Measurements from ENCODE around the gene POLRMT. TPM values are rescaled to one million over a fixed set of nuclear protein-coding genes. Genes with fewer than 3 reads are reported as not detected.

Gene POLRMT
- total RNA-seq, 3 donors from 2014 or later: 110 to 123 (median 119) TPM

DNA sequence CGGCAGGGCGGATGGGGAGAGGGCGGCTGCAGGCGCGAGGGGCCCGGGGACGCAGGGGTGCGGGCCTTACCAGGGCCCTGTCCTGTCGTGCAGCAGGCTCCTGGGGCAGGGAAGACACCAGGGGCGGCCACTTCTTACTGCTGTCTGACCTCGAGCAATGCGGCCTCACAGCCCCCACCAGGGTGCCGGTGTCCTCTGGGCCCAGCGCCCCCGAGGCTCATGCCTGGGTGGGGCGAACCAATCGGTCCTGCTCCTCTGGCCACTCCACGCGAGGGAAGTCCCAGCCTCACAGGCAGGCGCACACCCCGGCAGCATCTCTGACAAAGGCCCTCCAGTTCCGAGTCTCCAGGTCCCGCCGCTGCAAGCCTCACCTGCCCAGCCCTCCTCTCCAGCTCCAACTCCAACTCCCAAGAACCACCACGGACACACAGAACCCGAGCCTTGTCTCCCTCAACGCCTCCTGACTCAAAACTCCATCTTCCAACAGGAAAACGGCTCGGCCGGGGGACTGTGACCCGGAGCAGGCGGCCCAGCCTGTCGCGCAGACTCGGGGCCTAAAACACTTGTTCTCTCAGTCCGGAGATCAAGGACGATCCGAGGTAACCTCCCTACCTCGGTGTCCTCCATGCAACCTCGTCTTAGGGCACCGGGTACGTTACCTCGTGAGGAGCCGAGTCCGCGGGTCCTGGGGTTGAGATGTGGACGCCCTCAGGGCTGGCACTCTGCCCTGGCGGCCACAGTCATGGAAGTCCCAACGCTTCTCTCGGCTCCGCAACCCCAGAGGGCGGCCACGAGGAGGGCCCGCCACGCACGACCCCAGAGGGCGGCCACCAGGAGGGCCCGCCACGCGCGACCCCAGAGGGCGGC, 12.8 kb upstream of the POLRMT start:
- ATAC-seq (no peak), DNase-seq (no peak)
- no peaks in the 10 kb centered on the region for H3K9me3 Mint-ChIP-seq
- H3K27me3 Mint-ChIP-seq (ENCODE audit: low read depth): no peaks in the 10 kb centered on the region
- H3K4me1 Mint-ChIP-seq (ENCODE audit: low read depth): no peaks in the 10 kb centered on the region
- H3K4me3 Mint-ChIP-seq: no peak overlapping the region
- peaks cover 5% of the 10 kb centered on the region for H3K36me3 Mint-ChIP-seq (ENCODE audit: insufficient read depth)

DNA sequence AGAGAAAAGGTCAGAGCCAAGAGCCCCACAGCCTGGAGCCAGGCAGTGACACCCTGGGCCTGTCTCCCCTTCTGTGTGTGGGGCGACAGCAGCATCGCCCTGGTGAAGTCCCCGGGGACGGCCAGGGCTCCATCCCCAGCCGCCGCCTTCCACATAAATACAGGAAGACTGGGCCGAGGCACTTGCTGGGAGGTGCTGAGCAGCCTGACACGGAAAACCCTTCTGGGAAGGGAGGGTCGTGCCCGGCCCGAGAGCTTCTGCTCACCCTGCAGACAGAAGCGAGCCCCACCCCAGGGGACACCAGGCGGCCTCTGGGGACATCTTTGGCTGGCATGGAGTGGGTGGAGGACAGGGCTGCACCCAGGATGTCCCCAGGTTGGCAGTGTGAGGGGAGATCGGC, 11.5 kb upstream of the POLRMT start:
- no peak for ATAC-seq
- Mint-ChIP-seq H3K9me3 (no peaks in the 10 kb centered on the region), H3K27me3 (ENCODE audit: low read depth) (no peaks in the 10 kb centered on the region), H3K36me3 (ENCODE audit: insufficient read depth) (peaks cover 2% of the 10 kb centered on the region), H3K4me1 (ENCODE audit: low read depth) (no peaks in the 10 kb centered on the region), H3K4me3 (no peak overlapping the region)
- no peak for DNase-seq

DNA sequence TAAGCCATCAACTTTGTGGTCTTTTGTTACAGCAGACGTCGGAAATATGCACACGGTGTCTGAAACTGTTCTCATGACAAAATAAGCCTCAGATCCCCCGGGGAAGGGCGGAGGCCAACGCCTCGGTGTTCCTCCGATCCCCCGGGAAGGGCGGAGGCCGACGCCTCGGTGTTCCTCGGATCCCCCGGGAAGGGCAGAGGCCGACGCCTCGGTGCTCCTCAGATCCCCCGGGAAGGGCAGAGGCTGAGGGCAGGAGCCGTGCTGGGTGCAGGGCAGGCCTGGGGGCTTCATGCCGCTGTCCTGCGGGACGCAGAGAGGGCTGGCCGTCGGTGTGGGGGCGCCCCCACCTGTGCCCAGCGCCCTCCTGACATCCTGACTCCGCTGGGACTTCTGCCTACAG, 11.0 kb upstream of the POLRMT start:
- no peaks in the 10 kb centered on the region for H3K9me3 Mint-ChIP-seq

DNA sequence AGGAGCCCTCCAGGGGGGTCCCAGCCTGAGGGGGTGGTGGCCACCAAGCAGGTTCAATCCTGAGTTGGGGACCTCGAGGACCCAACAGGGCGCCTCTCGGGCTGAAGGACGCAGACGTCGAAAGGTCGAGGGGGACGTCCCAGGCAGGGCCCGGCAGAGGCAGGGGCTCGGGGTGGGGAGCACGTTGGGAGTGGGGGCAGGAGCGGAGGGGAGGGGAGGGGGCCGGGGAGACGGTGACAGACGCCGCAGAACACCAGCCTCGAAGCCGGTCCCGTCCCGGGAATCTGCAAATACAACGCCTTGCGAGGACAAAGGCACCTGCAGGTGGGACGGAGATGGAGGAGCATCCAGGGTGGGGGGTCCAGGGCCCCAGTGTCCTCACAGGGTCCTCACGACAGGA, 10.4 kb upstream of the POLRMT start:
- H3K4me1 Mint-ChIP-seq (ENCODE audit: low read depth): peaks cover 6% of the 10 kb centered on the region
- H3K27me3 Mint-ChIP-seq (ENCODE audit: low read depth): no peaks in the 10 kb centered on the region
- H3K9me3 Mint-ChIP-seq: no peaks in the 10 kb centered on the region
- no peak for ATAC-seq
- no peak for DNase-seq
- H3K36me3 Mint-ChIP-seq (ENCODE audit: insufficient read depth): peaks cover 2% of the 10 kb centered on the region
- no peak overlapping the region for H3K4me3 Mint-ChIP-seq

More for the DNA sequence above, 11.0 kb upstream of the POLRMT start:
- Mint-ChIP-seq H3K4me1 (ENCODE audit: low read depth) (peaks cover 1% of the 10 kb centered on the region), H3K4me3 (no peak overlapping the region), H3K36me3 (ENCODE audit: insufficient read depth) (peaks cover 2% of the 10 kb centered on the region), H3K27me3 (ENCODE audit: low read depth) (no peaks in the 10 kb centered on the region)
- DNase-seq (no peak), ATAC-seq (no peak)

DNA sequence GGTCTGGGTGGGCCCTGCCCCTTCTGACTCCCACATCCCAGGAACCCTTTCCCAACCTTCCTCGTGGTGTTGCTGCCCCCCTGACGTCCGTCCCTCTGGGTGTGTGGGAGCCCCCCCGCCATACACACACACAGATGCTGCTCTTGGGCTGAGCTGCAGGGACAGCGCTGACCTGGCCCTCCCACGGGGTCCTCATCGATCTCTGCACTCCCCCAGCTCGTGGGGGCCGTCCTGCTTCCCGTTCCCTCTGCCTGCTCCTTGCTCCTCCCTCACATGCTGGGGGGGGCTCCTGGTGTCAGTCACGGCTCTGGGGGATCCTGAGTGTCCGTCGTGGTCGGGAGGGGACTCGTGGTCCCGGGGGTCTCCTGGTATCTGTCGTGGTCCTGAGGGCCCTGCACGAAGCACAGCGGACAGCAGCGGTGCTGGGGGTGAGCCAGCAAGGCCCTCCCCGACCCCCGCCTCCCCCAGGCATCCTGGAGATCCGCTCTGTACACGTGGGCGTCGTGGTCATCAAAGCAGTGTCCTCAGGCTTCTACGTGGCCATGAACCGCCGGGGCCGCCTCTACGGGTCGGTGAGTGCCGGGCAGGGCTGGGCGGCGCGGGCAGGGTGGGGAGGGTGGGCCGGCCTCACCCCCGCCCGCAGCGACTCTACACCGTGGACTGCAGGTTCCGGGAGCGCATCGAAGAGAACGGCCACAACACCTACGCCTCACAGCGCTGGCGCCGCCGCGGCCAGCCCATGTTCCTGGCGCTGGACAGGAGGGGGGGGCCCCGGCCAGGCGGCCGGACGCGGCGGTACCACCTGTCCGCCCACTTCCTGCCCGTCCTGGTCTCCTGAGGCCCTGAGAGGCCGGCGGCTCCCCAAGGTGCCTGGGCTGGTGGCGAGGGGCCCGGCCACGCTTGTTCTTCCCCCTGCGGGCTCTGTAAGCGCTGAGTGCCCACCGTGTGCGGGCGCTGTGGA, 9.7 kb upstream of the POLRMT start:
- H3K36me3 Mint-ChIP-seq (ENCODE audit: insufficient read depth): peaks cover 2% of the 10 kb centered on the region
- peaks cover 8% of the 10 kb centered on the region for H3K4me1 Mint-ChIP-seq (ENCODE audit: low read depth)
- no peaks in the 10 kb centered on the region for H3K9me3 Mint-ChIP-seq
- DNase-seq (no peak), ATAC-seq (no peak)
- H3K4me3 Mint-ChIP-seq: no peak overlapping the region
- no peaks in the 10 kb centered on the region for H3K27me3 Mint-ChIP-seq (ENCODE audit: low read depth)

DNA sequence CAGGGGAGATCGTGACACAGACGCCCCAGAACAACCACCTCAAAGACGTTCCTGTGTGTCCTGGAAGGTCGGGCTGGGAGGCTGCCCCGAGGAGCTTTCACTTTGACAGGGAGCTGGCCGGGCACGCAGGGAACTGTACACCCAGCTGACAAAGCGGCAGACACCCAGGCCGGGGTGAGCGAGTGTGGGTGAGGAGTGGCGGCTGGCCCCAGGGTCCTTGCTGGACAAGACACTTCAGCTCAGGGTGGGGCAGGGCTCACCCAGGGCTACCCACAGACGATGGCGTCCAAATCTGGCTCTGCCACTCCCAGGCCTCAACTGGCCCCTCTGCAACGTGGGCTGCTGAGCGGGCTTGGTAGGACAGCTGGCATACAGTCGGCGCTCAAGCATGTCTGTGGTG, 8.4 kb upstream of the POLRMT start:
- peaks cover 8% of the 10 kb centered on the region for H3K4me1 Mint-ChIP-seq (ENCODE audit: low read depth)
- DNase-seq: no peak
- no peaks in the 10 kb centered on the region for H3K27me3 Mint-ChIP-seq (ENCODE audit: low read depth)
- no peaks in the 10 kb centered on the region for H3K9me3 Mint-ChIP-seq
- no peak for ATAC-seq
- no peak overlapping the region for H3K4me3 Mint-ChIP-seq
- H3K36me3 Mint-ChIP-seq (ENCODE audit: insufficient read depth): peaks cover 2% of the 10 kb centered on the region

DNA sequence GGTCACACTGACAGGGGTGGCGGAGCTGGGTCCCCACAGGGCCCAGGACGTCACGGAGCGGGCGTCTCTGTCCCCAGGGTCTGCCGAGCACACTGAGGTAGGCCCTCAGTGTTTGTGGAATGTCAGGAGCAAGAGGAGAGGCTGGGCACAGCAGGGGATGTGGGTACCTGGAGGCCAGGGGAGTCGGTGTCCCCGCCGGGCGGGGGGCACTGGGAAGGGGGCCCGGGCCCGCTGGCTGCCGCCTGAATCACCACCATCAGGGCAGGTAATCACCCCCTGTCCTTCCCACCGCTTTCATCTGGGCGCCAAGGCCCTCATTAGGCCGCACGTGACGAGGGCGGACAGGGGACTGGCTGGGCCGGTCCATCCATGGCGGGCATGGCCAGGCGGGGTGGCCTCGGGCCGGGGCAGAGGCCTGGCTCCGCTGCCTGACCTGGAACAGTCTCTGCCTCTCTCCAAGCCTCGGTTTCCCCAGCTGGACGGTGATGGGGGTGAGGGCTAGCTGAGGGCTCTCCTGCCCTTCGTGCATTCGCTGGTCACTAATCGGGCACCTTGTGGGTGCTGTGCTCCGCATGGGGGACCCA, 7.4 kb upstream of the POLRMT start:
- DNase-seq: no peak
- ATAC-seq: no peak
- Mint-ChIP-seq H3K4me3 (no peak overlapping the region), H3K4me1 (ENCODE audit: low read depth) (peaks cover 8% of the 10 kb centered on the region), H3K27me3 (ENCODE audit: low read depth) (no peaks in the 10 kb centered on the region), H3K9me3 (no peaks in the 10 kb centered on the region), H3K36me3 (ENCODE audit: insufficient read depth) (peaks cover 2% of the 10 kb centered on the region)

DNA sequence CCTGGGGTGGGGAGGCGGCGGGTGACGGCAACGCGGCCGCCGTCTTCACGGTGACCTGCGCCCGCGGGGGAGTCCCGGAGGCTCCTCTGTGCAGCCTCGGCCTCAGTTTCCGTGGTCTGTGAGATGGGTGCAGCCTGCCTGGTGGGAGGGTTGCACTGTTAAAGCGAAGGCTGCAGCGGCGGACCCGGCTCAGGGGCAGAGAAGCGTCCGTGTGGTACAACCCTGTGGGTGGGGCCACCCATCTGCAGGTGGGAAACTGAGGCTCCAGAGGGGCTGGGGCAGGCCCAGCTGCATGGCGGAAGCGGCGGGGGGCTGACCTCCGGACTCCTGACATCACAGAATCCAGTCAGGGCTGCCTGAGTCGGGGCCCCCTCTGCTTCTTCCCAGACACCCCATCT, 6.8 kb upstream of the POLRMT start:
- ATAC-seq (no peak), DNase-seq (no peak)
- H3K36me3 Mint-ChIP-seq (ENCODE audit: insufficient read depth): peaks cover 2% of the 10 kb centered on the region
- H3K4me1 Mint-ChIP-seq (ENCODE audit: low read depth): peaks cover 8% of the 10 kb centered on the region
- H3K27me3 Mint-ChIP-seq (ENCODE audit: low read depth): no peaks in the 10 kb centered on the region
- H3K4me3 Mint-ChIP-seq: no peak overlapping the region
- no peaks in the 10 kb centered on the region for H3K9me3 Mint-ChIP-seq

DNA sequence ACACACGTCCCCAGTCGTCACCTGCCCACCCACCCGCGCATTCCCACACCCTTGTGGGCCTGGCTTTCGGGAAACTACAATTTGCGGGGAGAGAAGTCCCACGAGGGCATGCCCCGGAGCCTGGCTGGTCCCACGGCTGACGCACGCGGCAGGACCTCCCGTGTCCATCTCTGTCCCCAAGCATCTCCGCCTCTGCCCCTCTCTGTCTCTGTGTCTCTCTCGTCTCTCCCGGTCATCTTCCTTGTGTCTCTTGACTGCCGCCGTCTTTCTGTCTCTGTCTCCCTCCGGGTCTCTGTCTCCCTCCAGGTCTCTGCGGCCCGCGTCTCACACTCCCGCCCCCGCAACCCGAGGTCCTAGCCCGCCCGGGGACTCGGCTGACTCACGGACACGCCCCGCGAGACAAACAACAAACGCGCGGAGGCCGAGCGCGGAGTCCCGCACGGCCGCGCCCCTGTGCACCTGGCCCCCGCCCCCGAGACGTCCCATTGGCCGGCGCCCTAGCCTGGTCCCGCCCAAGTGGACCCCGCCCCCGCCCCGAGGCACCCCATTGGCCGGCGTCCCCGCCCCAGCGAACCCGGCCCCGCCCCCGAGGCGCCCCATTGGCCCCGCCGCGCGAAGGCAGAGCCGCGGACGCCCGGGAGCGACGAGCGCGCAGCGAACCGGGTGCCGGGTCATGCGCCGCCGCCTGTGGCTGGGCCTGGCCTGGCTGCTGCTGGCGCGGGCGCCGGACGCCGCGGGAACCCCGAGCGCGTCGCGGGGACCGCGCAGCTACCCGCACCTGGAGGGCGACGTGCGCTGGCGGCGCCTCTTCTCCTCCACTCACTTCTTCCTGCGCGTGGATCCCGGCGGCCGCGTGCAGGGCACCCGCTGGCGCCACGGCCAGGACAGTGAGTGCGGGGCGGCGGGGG, 6.2 kb upstream of the POLRMT start, which contains the start of gene FGF22:
Gene FGF22 (plus strand): TSS at position 627 of the 908 bp plus-strand sequence. CDS start 47 bp downstream, at position 674.
- H3K9me3 Mint-ChIP-seq: no peaks in the 10 kb centered on the region
- H3K27me3 Mint-ChIP-seq (ENCODE audit: low read depth): no peaks in the 10 kb centered on the region
- H3K4me1 Mint-ChIP-seq (ENCODE audit: low read depth): peaks cover 8% of the 10 kb centered on the region
- DNase-seq (peak; percentile 97), ATAC-seq (peak; percentile 96 to 97)
- H3K36me3 Mint-ChIP-seq (ENCODE audit: insufficient read depth): no peaks in the 10 kb centered on the region
- H3K4me3 Mint-ChIP-seq: peak within 1 kb of the TSS; percentile 77

DNA sequence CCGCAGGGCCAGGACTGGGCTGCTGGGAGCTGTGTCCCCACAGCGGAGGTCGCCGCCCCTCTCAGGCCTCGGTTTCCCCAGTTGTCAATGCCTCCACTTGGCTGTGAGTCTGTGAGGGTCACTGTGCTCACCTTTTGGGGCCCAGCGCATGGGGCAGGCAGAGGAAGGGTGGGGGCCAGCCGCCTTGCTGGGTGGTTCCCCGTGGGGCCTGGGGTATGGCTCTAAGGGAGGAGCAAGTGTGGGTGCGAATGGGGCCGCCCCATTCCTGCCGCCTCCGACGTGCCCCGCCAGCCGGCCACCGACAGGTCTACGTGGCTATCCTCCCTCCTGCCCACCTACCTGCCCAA, 5.5 kb upstream of the POLRMT start:
- DNase-seq (no peak), ATAC-seq (no peak)
- Mint-ChIP-seq H3K9me3 (no peaks in the 10 kb centered on the region), H3K27me3 (ENCODE audit: low read depth) (no peaks in the 10 kb centered on the region), H3K4me3 (peak overlapping the region; percentile 77), H3K36me3 (ENCODE audit: insufficient read depth) (no peaks in the 10 kb centered on the region), H3K4me1 (ENCODE audit: low read depth) (peaks cover 12% of the 10 kb centered on the region)

DNA sequence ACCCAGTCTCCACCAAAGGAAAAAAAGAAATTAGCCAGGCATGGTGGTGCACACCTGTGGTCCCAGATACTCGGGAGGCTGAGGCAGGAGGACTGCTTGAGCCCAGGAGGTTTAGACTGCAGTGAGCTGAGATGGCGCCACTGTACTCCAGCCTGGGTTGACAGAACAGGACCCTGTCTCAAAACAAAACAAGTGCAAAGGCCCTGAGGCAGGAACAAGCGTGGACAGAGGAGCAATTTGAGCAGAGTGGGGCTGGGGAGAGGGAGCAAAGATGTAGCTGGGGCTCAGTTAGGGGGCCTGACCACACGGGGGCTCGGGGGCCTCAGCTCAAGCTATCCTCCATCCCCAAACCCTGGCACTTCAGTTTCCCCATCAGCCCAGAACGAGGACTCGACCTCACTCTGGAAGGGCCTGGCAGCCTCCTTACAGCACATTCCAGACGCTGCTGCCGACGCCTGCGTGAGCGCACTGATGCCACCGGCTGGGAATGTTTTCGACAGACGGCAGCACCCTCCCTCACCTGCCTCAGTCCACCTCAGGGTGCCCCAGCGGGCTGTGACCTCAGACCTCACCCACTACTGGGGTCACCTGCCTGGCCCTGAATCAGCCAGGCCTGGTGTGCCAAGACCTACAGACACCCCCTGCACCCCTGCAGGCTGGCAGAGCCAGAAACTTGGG, 1.8 kb upstream of the POLRMT start:
- no peak overlapping the region for H3K4me3 Mint-ChIP-seq

DNA sequence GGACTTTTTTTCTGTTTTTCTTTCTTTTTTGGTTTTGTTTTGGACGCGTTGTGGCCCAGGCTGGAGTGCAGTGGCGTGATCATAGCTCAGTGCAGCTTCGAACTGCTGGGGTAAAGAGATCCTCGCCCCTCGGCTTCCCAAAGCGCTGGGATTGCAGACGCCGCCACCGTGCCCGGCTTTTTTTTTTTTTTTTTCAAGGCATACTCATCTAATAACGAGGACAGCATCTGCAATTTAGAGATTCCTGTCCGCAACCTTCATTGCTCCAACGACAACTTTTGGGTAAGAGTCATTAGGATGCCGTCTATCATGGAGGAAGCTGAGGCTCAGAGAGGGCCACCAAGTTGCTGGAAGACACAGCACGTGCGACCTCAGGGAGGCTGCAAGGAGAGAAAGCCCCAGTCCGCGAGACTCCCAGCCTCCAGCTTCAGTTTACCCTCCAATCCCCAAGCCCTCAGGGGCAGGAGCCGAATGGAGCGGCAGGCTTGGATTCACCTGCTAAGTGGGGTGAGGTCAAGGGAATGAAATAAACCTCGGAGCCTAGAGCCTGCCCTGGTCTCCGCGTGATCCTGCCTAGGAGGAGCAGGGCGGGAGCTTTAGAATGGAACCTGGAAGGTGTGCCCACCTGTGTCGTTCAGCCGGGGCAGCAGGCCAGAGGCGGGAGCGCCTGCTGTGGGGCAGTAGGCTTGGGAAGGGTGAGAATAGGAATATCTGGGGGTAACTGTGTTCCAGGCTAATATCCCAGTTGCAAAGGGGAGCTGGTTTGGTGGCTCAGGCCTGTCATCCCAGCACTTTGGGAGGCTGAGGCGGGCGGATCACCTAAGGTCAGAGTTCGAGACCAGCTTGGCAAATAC, 676 bp upstream of the POLRMT start:
- Mint-ChIP-seq H3K4me1 (ENCODE audit: low read depth) (peaks cover 31% of the 10 kb centered on the region), H3K4me3 (peak overlapping the region; percentile 96), H3K9me3 (no peaks in the 10 kb centered on the region), H3K36me3 (ENCODE audit: insufficient read depth) (peaks cover 5% of the 10 kb centered on the region), H3K27me3 (ENCODE audit: low read depth) (no peaks in the 10 kb centered on the region)
- no peak for ATAC-seq
- DNase-seq: no peak

More for the DNA sequence above, 1.8 kb upstream of the POLRMT start:
- H3K27me3 Mint-ChIP-seq (ENCODE audit: low read depth): no peaks in the 10 kb centered on the region
- H3K36me3 Mint-ChIP-seq (ENCODE audit: insufficient read depth): no peaks in the 10 kb centered on the region
- no peak for ATAC-seq
- DNase-seq: no peak
- H3K9me3 Mint-ChIP-seq: no peaks in the 10 kb centered on the region
- H3K4me1 Mint-ChIP-seq (ENCODE audit: low read depth): peaks cover 32% of the 10 kb centered on the region
